GM21717 (cell line): Measurements from ENCODE around the gene CTU2.

ENCODE experiments used
- ATAC-seq: cut with Tn5 transposase; IDR thresholded peaks from one replicate; pipeline ENCODE4 v1.9.1; 2021; ENCODE audit warnings: mild to moderate bottlenecking, moderate library complexity; ENCODE audit not compliant: unreplicated experiment

The CTU2 gene

DNA sequence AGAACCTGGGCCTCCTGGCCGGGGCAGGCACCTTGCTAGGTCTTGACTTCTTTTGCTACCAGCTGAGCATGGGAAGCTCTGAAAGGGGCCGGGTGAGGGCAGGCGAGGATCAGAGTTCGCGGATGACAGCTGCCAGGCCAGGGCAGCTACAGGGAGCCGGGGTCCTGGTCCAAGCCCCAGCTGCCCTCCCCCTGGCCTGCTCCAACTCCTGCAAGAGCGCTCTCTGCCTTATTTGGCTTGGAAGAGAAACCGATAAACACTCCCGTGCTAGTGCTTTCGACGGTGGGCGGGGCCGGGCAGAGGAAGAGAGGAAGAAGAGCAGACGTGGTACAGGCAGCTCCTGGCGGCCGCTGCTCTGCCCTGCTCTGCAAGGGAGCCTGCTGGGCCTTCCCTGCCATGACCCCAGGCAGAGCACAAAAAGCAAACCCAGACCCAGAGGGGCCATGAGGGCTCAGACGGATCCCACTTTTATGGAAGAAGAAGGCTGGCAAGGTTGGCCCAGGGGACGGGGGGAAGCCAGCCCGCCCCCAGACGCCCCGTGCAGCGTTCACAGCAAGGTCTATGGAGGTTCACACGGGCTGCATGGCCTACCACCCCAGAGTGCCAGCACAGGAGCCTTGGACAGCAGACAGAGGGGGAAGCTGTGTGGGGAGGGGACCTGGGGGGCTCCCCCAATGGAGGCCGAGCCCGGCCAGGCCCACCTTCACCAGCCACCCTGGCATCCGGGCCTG, 53.1 kb downstream of the CTU2 start:
- no peak for ATAC-seq

DNA sequence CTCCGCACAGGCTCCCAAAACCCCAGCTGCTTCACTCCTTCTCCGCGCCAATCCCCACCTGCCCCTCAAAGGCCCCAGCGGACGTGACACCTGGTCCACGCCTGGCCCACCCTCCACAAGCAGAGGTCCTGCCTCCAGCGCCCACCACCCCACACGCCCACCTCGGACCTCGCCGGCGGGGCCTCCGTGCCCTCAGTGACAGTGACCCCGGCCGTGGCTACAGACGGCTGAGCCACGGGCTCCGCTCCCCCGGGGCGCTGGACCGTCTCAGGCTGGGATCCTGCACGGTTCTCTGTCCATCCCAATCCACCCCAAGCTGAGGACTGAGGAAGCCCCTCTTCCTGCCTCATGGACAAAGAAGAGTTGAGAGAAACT, 53.7 kb downstream of the CTU2 start:
- no peak for ATAC-seq

DNA sequence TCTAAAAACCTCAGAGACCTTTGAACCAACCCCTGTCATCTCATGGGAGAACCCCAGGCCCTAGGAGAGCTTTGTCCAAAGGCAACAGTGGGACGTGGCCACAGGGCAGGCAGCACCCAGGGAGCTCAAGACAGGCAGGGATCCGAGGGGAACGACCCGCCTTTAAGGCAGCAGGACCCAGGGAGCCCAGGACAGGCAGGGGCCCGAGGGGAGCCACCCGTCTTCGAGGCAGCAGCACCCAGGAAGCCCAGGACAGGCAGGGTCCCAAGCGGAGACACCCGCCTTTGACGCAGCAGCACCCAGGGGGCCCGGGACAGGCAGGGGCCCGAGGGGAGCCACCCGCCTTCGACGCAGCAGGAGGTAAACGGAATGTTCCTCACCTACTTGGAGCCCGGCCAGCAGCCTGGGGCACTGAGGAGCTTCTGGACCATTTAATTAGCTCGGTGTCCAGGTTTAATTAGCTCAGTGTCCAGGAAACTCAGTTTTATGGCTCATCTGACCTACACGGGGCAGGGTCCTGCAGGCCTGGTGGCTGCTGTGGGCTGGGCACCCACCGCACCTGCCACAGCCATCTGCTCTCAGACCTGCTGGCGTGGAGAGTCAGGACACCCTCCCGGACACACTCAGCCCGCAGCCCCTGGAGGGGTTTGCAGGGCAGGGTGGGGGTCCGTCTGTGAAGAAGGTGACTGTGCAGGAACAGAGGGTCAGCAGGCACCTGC, 54.3 kb downstream of the CTU2 start:
- ATAC-seq: no peak

DNA sequence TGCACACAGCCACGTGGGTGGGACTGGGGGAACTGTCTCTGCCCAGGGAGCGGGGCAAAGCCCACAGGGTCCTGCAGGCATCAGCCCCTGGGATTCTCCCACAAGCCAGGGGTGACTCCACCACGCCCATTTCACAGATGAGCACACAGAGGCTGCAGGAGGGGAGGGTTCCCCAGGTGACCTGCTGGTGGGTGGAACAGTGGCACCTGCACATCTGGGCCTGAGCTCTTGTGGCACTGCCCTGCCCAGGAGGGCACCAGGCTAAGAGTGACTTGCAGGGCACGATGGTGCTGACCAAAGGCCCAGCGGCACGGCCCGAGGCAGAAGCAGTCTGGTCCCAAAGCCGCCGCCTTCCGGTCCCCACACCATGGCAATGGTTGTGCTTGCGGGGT, 54.8 kb downstream of the CTU2 start:
- no peak for ATAC-seq

DNA sequence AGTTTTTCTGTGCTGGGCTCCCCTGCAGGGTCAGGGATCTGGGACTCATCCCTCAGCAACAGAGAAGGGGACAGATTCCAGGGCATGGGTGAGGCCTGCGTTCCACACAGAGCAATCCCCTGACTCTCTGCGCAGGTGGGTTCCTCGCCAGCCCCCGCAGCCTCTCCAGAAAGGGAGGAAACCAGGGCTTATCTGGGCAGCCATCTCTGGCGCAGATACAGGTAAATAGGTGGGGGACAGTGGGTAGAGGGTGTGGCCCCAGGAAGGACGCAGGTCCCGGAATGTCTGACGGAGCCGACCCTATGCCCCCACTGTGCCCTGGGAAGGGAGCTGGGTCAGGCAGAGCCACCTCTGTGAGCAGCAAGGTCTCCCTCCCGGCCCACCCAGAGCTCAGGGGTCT, 55.5 kb downstream of the CTU2 start:
- ATAC-seq: no peak

DNA sequence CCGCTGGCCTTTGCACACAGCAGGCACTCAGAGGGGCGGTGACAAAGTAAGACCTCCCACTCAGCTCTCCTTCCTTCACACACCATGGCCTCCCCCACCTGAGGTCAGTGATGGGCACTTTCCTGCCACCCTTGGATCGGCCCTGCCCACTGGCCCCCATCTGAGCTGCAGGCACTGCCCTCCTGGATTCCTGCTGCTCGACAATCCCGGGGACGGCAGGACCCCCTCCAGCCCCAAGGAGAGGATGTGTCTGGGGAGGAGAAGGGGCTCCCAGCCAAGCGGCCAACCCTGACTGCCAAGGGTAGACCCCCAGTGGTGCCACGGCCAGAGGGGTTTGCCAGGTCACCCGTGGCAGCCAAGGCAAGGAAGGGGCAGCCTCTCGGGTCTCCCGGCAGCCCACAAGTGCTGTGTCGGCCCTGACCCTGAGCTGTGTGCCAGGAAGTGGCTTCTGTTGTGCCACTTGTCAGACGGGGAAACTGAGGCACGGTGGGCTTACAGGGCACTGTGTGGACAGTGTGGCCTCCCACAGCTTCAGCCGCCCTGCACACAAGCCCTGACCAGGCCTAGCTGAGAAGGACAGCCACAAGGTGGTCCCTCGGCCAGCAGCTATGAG, 56.1 kb downstream of the CTU2 start:
- no peak for ATAC-seq

DNA sequence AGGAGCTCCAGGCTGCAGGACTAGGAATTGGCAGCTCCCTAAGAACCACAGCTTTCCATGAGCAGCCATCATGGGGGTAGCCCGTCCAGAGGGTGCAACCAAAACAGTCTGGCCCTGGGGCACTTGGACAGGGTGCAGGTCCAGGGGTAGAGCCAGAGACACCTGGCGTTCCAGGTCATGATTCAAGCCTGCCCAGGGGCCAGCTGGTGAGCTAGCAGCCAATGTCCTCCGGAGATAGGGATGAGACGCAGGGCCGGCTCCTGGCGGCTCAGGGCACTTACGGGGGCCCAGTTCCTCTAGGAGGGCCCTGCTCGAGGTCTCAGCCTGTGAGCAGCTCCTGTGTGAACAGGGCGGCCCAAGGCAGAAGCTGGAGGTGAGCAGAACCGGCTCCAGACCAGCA, 56.6 kb downstream of the CTU2 start:
- no peak for ATAC-seq

DNA sequence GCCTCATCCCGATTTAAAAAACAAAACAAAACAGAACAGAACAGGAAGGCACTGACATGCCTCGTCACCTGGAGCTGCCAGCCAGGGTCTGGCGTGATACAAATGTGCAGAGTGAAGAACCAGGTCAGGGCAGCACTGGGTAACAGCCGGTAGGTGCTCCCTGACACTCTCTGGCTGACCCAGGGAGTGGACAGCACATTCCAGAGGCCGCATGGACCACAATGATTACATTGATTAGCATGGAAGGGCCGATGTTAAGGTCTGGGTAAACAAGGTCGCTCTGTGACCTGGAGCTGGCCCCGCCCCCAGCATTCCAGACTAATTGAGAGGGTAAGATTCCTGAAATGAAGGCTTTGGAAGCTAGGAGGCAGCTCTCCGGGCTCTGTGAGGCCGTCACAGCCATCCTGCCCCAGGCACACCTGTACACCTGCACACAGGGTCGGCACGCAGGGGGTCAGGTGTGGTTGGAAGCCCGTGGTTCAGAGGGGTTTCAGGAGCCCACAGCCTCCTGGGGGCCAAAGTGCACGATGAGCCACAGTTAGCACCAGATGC, 57.3 kb downstream of the CTU2 start:
- ATAC-seq: no peak

DNA sequence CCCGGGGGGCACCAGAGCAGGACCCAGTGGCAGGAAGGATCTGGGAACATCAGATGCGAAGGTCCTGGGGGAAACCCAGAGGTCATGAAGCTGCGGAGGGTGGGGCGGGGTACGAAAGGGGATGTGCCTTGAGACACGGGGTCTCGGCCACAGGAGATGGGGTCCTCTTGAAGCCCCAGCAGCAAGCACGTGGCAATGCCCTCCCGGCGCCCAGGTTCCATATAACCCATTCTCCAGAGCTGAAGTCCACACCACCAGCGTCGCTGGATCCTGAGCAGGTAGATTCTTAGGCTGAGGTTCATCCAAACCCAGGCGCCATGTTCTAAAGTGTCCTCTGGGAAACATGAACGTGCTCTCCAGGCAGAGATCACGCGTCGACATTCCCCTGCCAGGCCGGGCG, 57.8 kb downstream of the CTU2 start:
- ATAC-seq: no peak

DNA sequence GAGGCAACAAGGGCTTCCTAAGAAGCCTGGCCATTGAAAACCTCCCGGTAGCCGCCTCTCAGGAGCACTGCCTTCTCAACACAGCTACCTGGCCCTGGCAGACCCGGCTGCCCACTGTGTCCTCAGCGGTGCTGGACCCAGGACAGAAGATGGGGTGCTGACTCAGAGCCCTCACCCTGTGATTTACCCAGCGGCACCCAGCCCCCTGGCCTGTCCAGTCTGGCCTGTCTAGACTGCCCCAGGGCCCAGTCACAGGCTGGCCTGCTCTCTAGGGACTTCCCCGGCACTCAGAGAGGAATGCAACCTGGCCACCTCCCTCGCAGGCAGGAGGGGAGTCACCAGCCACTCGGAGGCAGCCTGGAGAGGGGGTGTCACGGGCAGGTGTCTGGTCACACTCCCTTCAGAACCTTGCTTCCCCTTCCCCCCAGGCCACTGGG, 58.6 kb downstream of the CTU2 start:
- no peak for ATAC-seq
